A549 treated with DMSO at 1 μM for 4 hours (cell line): ENCODE measurements around the gene SPRR3. TPM values are rescaled to one million over a fixed set of nuclear protein-coding genes. Genes with fewer than 3 reads are reported as not detected.

Experiments used
- total RNA-seq: library from RNA; stranded (reverse); fragments of 200-300 nt; extraction: Qiagen RNA extraction; gene quantifications from 5 replicates; pipeline ENCODE4 v1.2.3, GENCODE V29; 2022; ENCODE audit warnings: low read depth

SPRR3 gene, protein sequence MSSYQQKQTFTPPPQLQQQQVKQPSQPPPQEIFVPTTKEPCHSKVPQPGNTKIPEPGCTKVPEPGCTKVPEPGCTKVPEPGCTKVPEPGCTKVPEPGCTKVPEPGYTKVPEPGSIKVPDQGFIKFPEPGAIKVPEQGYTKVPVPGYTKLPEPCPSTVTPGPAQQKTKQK
- total RNA-seq: not detected in 5 replicates

DNA sequence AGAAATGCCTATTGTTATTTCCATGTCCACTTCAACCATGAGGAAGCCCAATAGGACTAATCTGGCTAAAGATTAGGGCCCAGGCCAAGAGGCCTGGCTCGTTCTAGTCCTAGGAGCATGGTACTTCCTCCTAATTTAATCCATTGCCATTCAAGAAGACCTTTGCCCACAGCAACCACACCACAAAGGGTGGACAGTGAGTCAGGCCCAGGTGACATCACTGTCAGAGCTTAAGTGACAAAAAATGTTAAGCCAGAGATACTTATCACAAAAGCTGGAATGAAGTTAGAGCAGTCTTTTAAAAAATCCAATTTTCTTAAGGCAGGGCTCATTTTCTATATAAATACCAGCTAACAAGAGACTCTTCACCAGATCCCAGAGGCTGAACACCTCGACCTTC lies at the start of gene SPRR3:
Gene SPRR3 (plus strand): TSS at position 368 of the 400 bp plus-strand sequence. CDS start 1,272 bp downstream, outside the sequence.

DNA sequence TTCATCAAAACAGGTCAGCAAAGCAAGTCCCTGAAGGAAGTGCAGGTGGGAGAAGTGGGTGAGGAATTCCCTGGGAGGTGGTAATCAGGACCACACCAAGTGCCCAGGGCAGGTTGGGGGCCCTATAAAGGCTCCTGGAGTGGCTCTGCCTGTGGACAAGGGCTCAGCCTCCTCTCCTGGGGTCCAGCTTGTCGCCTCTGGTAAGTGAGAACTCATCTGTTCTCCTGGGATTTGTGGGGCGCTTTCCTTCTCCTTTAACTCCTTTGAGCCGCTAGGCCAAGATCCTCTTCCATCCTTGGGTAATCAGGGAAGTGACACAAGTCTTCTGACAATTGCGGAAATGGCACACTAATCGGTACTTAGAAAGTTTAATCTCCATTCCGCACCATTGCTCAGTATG lies 31.1 kb upstream of the SPRR3 start, which contains the start of gene SPRR4:
Gene SPRR4 (plus strand): TSS at position 154 of the 400 bp plus-strand sequence. CDS start 1,243 bp downstream, outside the sequence.

DNA sequence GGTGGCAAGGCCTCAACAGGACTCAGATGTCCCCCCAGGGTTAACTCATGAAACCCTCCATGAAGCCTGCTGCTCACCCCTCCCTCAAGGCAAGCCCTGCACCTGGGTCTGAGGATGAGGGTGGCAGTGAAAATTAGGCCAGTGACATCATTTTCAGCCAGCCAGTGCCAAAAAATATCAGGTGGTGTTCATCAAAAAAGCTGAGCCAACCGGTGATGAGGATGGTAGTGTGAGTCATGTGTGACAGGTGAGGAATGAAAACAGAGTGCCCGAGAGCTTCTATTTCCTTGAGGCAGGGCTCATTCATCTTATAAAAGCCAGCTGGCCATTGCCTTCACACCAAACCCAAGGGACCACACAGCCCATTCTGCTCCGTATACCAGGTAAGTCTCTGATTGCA lies 17.8 kb upstream of the SPRR3 start, which contains the start of gene SPRR1A:
Gene SPRR1A (plus strand): TSS at position 339 of the 400 bp plus-strand sequence. CDS start 1,150 bp downstream, outside the sequence.

DNA sequence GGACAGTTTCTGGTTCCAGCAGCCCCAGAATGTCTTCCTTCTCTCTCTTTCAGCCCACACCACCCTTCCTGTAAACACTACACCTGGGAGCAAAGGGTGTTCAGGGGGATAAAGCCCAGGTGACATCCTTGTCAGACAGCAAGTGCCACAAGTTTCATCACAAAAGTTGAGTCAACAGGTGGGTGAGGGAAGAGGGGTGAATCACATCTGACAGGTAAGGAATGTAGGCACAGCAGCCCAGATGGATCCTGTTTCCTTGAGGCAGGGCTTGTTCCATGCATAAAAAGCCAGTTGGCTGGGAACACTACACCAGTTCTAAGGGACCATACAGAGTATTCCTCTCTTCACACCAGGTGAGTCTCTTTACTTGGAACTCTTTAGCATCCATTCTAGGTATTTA lies 29.3 kb downstream of the SPRR3 start, which contains the start of gene SPRR1B:
Gene SPRR1B (plus strand): TSS at position 309 of the 400 bp plus-strand sequence. CDS start 1,143 bp downstream, outside the sequence.

DNA sequence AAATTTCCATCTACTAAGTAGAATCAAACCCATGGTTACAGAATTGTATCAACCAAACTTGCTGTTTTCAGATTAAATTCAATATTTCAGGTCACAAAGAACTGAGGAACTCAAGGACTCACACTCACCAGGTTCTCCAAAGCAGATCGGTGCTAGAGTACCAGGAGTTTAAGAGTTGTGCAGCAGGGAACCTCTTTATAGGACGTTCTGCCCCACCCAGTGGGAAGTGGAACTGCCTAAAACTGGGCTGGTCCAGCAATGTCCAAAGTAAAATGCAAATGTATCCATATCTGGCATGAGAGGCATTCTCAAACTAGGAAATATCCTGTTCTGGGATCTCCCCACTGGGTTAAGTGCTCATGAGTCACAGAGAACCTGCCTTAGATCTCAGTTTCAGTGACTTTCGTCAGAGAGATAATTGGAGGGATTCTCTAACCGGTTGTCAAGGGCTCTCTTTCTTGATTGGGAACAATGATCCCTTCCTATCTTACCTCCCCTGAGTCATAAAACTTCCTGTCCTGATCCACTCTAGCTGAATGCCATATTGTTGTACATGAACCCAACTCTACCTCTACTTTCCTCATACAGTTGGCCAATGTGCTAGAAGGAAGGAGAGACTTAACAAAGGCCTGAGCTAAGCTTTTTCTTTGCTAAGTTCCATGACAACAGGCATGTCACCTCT lies 39.5 kb downstream of the SPRR3 start, which contains the start of gene SPRR2D:
Gene SPRR2D (minus strand): TSS at position 171 of the 682 bp plus-strand sequence. CDS start 774 bp downstream, outside the sequence.

Other genes starting within 250 kb of the SPRR3 start
- not detected in 5 replicates for gene KPRP, start 243.7 kb upstream of the SPRR3 start, total RNA-seq
- not detected in 5 replicates for gene LCE1F, start 226.6 kb upstream of the SPRR3 start, total RNA-seq
- 0.08 TPM in 1 of 5 replicates, not detected in the others for gene LCE1E, start 215.5 kb upstream of the SPRR3 start, total RNA-seq
- not detected in 5 replicates for gene LCE1D, start 205.0 kb upstream of the SPRR3 start, total RNA-seq
- not detected in 5 replicates for gene LCE1C, start 195.1 kb upstream of the SPRR3 start, total RNA-seq
- gene LCE1B, start 189.8 kb upstream of the SPRR3 start, total RNA-seq: not detected in 5 replicates
- gene LCE1A, start 174.3 kb upstream of the SPRR3 start, total RNA-seq: not detected in 5 replicates
- not detected in 5 replicates for gene LCE6A, start 158.9 kb upstream of the SPRR3 start, total RNA-seq
- gene LCE7A, start 141.8 kb upstream of the SPRR3 start, total RNA-seq: not detected in 5 replicates
- not detected in 5 replicates for gene SMCP, start 123.4 kb upstream of the SPRR3 start, total RNA-seq
- 0.04 to 0.07 TPM in 2 of 5 replicates, not detected in the others for gene IVL, start 93.2 kb upstream of the SPRR3 start, total RNA-seq
- not detected in 5 replicates for gene SPRR5, start 54.5 kb upstream of the SPRR3 start, total RNA-seq
- not detected in 5 replicates for gene SPRR4, start 31.1 kb upstream of the SPRR3 start, total RNA-seq
- gene SPRR1A, start 17.7 kb upstream of the SPRR3 start, total RNA-seq: not detected in 5 replicates
- gene SPRR1B, start 29.5 kb downstream of the SPRR3 start, total RNA-seq: not detected in 5 replicates
- not detected in 5 replicates for gene SPRR2D, start 39.4 kb downstream of the SPRR3 start, total RNA-seq
- gene SPRR2A, start 55.8 kb downstream of the SPRR3 start, total RNA-seq: not detected in 5 replicates
- gene SPRR2B, start 69.9 kb downstream of the SPRR3 start, total RNA-seq: not detected in 5 replicates
- not detected in 5 replicates for gene SPRR2E, start 92.8 kb downstream of the SPRR3 start, total RNA-seq
- gene SPRR2F, start 111.8 kb downstream of the SPRR3 start, total RNA-seq: not detected in 5 replicates
- not detected in 5 replicates for gene SPRR2G, start 149.1 kb downstream of the SPRR3 start, total RNA-seq
- not detected in 5 replicates for gene LELP1, start 201.7 kb downstream of the SPRR3 start, total RNA-seq
- not detected in 5 replicates for gene PRR9, start 215.8 kb downstream of the SPRR3 start, total RNA-seq